HepG2 (cell line): ENCODE data around the gene CAT. TPM values are rescaled to one million over a fixed set of nuclear protein-coding genes. Genes with fewer than 3 reads are reported as not detected.

Experiments
- EZH2 ChIP-seq: conservative IDR thresholded peaks from 2 replicates; pipeline ENCODE4 v1.6.1; 2012; ENCODE audit warnings: mild to moderate bottlenecking, low read depth, low read length, moderate library complexity
- FIP1L1 ChIP-seq: fragments of 200-400 bp; formaldehyde crosslinking; IDR thresholded peaks from 2 replicates; pipeline ENCODE4 v1.6.1; 2018; ENCODE audit warnings: low read depth, mild to moderate bottlenecking, low read length, moderate library complexity, borderline replicate concordance; ENCODE audit not compliant: insufficient read depth
- ISX ChIP-seq: sonication (generic); formaldehyde crosslinking; conservative IDR thresholded peaks from 2 replicates; pipeline ENCODE4 v1.5.0; 2020; ENCODE audit warnings: missing genetic modification reagents
- MTF1 ChIP-seq: sonication (generic); formaldehyde crosslinking; IDR thresholded peaks from 2 replicates; pipeline ENCODE4 v1.5.0; 2020; ENCODE audit warnings: missing genetic modification reagents
- NKX3-1 ChIP-seq: sonication (generic); formaldehyde crosslinking; IDR thresholded peaks from 2 replicates; pipeline ENCODE4 v1.5.0; 2020; ENCODE audit warnings: missing genetic modification reagents
- PCBP1 ChIP-seq: fragments of 200-400 bp; formaldehyde crosslinking; IDR thresholded peaks from 2 replicates; pipeline ENCODE4 v1.6.1; 2017; ENCODE audit warnings: mild to moderate bottlenecking, low read depth, low read length, borderline replicate concordance
- RBM22 ChIP-seq: fragments of 200-400 bp; formaldehyde crosslinking; optimal IDR thresholded peaks from 2 replicates; pipeline ENCODE3; 2017; ENCODE audit warnings: mild to moderate bottlenecking, low read length, moderate library complexity
- RBM39 ChIP-seq: fragments of 200-400 bp; formaldehyde crosslinking; IDR thresholded peaks from one replicate; pipeline ENCODE4 v1.6.1; 2018; ENCODE audit warnings: antibody characterized with exemption, mild to moderate bottlenecking, low read depth, low read length; ENCODE audit not compliant: poor library complexity, severe bottlenecking
- TMF1 ChIP-seq: sonication (generic); formaldehyde crosslinking; IDR thresholded peaks from 2 replicates; pipeline ENCODE4 v1.8.1; 2022; ENCODE audit warnings: low read depth, missing genetic modification reagents
- ZBTB38 ChIP-seq: sonication (generic); formaldehyde crosslinking; IDR thresholded peaks from 2 replicates; pipeline ENCODE4 v1.5.1; 2020; ENCODE audit warnings: mild to moderate bottlenecking, missing genetic modification reagents
- ZNF124 ChIP-seq: sonication (generic); formaldehyde crosslinking; IDR thresholded peaks from 2 replicates; pipeline ENCODE4 v1.4.0; 2020; ENCODE audit warnings: missing genetic modification reagents
- ZNF230 ChIP-seq: sonication (generic); formaldehyde crosslinking; IDR thresholded peaks from 2 replicates; pipeline ENCODE4 v1.4.0; 2020; ENCODE audit warnings: mild to moderate bottlenecking, missing genetic modification reagents
- ZNF766 ChIP-seq: sonication (generic); formaldehyde crosslinking; IDR thresholded peaks from 2 replicates; pipeline ENCODE4 v1.5.0; 2020; ENCODE audit warnings: missing genetic modification reagents, borderline replicate concordance
- ZNF781 ChIP-seq: sonication (generic); formaldehyde crosslinking; IDR thresholded peaks from 2 replicates; pipeline ENCODE4 v1.5.1; 2020; ENCODE audit warnings: borderline replicate concordance, mild to moderate bottlenecking, missing genetic modification reagents; ENCODE audit errors: not compliant biosample characterization
- polyA plus RNA-seq, 8 experiments: library from polyadenylated mRNA; depleted of rRNA in 3 of 8; stranded (reverse) in 7 of 8; unstranded in 1 of 8; fragments of >200 nt; fragmentation: Illumina TruSeq in 4 of 8; extraction: Trizol in 4 of 8; gene quantifications; 2 replicates each; pipeline versions ENCODE4 v1.2.1 to v1.2.3, GENCODE V29; 2011 to 2016; ENCODE audit warnings: low read depth in 4 of 8, missing spikeins in 1 of 8, mixed read lengths in 1 of 8; ENCODE audit not compliant: insufficient read depth in 1 of 8
- total RNA-seq, 5 experiments: library from RNA; depleted of rRNA; stranded (reverse); fragments of >200 nt; fragmentation: Illumina TruSeq; extraction: Trizol; gene quantifications; 2 replicates each; pipeline ENCODE4 v1.2.3, GENCODE V29; 2016; ENCODE audit warnings: low read depth in 1 of 5
- TF ChIP-seq, protein P1 (sequence below): sonication (generic); formaldehyde crosslinking; IDR thresholded peaks from 2 replicates; pipeline ENCODE4 v1.5.0; 2020; ENCODE audit warnings: mild to moderate bottlenecking, missing genetic modification reagents, borderline replicate concordance
- TF ChIP-seq, protein P2 (sequence below): sonication (generic); formaldehyde crosslinking; IDR thresholded peaks from 2 replicates; pipeline ENCODE4 v1.4.0; 2020; ENCODE audit warnings: missing genetic modification reagents
- TF ChIP-seq, protein P3 (sequence below): IDR thresholded peaks from 2 replicates; pipeline ENCODE4 v1.6.1; 2016; ENCODE audit warnings: low read depth
- TF ChIP-seq, protein P4 (sequence below): sonication (generic); formaldehyde crosslinking; conservative IDR thresholded peaks from 2 replicates; pipeline ENCODE4 v1.8.0; 2022; ENCODE audit warnings: missing genetic modification reagents
- TF ChIP-seq, protein P5 (sequence below): sonication (generic); formaldehyde crosslinking; IDR thresholded peaks from 2 replicates; pipeline ENCODE4 v1.5.1; 2020; ENCODE audit warnings: missing genetic modification reagents, mild to moderate bottlenecking, borderline replicate concordance

CAT gene
- total and polyA plus RNA-seq, 2 of the 13 experiments (the other 11 are each of a cell fraction or from before 2014, with no cell fraction given) = 107 to 136 TPM

DNA sequence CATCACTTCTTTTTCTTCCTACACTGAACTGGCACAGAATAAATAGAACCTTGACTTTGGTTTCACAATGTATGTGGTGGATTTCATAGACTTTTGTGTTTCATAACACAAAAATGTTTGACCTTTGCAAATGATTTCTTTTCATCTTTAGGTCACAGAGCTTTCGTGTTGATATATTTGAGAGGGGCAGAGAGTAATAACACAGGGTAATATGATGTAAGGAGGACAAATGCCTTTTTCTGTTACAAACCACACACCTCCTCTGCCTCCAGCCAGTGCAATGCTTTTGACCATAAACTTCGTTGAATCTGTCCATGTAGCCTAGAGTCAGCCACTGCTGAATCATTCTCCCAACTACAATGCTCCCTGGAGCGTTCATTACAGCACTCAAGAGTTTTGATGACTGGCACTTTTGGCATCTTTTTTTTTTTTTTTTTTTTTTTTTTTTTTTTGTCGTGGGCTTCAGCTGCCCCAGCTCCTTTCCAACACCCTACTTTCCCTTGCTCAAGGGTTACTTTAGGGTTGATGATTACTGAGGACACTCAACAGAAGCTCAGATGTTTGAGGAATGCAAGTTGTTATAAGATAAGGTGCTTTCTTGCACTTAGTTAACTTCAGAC lies 11.4 kb upstream of the CAT start (continued):
- TF ChIP-seq, protein P1, sequence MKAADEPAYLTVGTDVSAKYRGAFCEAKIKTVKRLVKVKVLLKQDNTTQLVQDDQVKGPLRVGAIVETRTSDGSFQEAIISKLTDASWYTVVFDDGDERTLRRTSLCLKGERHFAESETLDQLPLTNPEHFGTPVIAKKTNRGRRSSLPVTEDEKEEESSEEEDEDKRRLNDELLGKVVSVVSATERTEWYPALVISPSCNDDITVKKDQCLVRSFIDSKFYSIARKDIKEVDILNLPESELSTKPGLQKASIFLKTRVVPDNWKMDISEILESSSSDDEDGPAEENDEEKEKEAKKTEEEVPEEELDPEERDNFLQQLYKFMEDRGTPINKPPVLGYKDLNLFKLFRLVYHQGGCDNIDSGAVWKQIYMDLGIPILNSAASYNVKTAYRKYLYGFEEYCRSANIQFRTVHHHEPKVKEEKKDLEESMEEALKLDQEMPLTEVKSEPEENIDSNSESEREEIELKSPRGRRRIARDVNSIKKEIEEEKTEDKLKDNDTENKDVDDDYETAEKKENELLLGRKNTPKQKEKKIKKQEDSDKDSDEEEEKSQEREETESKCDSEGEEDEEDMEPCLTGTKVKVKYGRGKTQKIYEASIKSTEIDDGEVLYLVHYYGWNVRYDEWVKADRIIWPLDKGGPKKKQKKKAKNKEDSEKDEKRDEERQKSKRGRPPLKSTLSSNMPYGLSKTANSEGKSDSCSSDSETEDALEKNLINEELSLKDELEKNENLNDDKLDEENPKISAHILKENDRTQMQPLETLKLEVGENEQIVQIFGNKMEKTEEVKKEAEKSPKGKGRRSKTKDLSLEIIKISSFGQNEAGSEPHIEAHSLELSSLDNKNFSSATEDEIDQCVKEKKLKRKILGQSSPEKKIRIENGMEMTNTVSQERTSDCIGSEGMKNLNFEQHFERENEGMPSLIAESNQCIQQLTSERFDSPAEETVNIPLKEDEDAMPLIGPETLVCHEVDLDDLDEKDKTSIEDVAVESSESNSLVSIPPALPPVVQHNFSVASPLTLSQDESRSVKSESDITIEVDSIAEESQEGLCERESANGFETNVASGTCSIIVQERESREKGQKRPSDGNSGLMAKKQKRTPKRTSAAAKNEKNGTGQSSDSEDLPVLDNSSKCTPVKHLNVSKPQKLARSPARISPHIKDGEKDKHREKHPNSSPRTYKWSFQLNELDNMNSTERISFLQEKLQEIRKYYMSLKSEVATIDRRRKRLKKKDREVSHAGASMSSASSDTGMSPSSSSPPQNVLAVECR (CRISPR knock-in tag) = no peak; the same call in 1 of the 2 replicates
- TF ChIP-seq, protein P2, sequence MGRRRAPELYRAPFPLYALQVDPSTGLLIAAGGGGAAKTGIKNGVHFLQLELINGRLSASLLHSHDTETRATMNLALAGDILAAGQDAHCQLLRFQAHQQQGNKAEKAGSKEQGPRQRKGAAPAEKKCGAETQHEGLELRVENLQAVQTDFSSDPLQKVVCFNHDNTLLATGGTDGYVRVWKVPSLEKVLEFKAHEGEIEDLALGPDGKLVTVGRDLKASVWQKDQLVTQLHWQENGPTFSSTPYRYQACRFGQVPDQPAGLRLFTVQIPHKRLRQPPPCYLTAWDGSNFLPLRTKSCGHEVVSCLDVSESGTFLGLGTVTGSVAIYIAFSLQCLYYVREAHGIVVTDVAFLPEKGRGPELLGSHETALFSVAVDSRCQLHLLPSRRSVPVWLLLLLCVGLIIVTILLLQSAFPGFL (CRISPR knock-in tag) = no peak
- TF ChIP-seq FIP1L1 = no peak
- no peak for TF ChIP-seq RBM39
- TF ChIP-seq NKX3-1 (CRISPR knock-in tag) = no peak
- TF ChIP-seq ZNF781 (CRISPR knock-in tag) = no peak
- TF ChIP-seq ZNF766 (CRISPR knock-in tag) = no peak
- TF ChIP-seq, protein P3, sequence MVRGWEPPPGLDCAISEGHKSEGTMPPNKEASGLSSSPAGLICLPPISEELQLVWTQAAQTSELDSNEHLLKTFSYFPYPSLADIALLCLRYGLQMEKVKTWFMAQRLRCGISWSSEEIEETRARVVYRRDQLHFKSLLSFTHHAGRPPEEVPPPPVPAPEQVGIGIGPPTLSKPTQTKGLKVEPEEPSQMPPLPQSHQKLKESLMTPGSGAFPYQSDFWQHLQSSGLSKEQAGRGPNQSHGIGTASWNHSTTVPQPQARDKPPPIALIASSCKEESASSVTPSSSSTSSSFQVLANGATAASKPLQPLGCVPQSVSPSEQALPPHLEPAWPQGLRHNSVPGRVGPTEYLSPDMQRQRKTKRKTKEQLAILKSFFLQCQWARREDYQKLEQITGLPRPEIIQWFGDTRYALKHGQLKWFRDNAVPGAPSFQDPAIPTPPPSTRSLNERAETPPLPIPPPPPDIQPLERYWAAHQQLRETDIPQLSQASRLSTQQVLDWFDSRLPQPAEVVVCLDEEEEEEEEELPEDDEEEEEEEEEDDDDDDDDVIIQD (CRISPR knock-in tag) = peak; percentile 79; the same call in 1 of the 2 replicates
- no peak for TF ChIP-seq TMF1 (CRISPR knock-in tag)
- TF ChIP-seq PCBP1 = no peak
- TF ChIP-seq MTF1 (CRISPR knock-in tag) = no peak
- TF ChIP-seq, protein P4, sequence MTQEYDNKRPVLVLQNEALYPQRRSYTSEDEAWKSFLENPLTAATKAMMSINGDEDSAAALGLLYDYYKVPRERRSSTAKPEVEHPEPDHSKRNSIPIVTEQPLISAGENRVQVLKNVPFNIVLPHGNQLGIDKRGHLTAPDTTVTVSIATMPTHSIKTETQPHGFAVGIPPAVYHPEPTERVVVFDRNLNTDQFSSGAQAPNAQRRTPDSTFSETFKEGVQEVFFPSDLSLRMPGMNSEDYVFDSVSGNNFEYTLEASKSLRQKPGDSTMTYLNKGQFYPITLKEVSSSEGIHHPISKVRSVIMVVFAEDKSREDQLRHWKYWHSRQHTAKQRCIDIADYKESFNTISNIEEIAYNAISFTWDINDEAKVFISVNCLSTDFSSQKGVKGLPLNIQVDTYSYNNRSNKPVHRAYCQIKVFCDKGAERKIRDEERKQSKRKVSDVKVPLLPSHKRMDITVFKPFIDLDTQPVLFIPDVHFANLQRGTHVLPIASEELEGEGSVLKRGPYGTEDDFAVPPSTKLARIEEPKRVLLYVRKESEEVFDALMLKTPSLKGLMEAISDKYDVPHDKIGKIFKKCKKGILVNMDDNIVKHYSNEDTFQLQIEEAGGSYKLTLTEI (CRISPR knock-in tag) = no peak
- TF ChIP-seq, protein P5, sequence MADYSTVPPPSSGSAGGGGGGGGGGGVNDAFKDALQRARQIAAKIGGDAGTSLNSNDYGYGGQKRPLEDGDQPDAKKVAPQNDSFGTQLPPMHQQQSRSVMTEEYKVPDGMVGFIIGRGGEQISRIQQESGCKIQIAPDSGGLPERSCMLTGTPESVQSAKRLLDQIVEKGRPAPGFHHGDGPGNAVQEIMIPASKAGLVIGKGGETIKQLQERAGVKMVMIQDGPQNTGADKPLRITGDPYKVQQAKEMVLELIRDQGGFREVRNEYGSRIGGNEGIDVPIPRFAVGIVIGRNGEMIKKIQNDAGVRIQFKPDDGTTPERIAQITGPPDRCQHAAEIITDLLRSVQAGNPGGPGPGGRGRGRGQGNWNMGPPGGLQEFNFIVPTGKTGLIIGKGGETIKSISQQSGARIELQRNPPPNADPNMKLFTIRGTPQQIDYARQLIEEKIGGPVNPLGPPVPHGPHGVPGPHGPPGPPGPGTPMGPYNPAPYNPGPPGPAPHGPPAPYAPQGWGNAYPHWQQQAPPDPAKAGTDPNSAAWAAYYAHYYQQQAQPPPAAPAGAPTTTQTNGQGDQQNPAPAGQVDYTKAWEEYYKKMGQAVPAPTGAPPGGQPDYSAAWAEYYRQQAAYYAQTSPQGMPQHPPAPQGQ (CRISPR knock-in tag) = no peak
- no peak for TF ChIP-seq ISX
- no peak for TF ChIP-seq RBM22
- peak; percentile 58; the same call in 1 of the 2 replicates for TF ChIP-seq ZNF124 (CRISPR knock-in tag)
- no peak for TF ChIP-seq ZNF230 (CRISPR knock-in tag)
- no peak for TF ChIP-seq EZH2
- TF ChIP-seq ZBTB38 (CRISPR knock-in tag) = no peak
